Dermis blood vessel endothelial cell (primary cell): ENCODE results near the gene POMGNT1. TPM values are rescaled to one million over a fixed set of nuclear protein-coding genes. Genes with fewer than 3 reads are reported as not detected.
A peak's percentile ranks its signal among the peaks of the same experiment; 100 is the strongest.

Experiments
- DNase-seq: peaks from one replicate; pipeline ENCODE4 v3.0.0; 2010
- total RNA-seq: library from RNA; depleted of rRNA; stranded (reverse); fragments of >200 nt; gene quantifications from 2 replicates; pipeline ENCODE4 v1.2.3, GENCODE V29; 2014

The POMGNT1 gene
- total RNA-seq, 1 donor from 2014 or later: 42.4 TPM

GRCh38 chr1:46181343-46182260, 16.6 kb downstream of the POMGNT1 start:
- DNase-seq: peak; percentile 77

GRCh38 chr1:46180082-46180616, 18.1 kb downstream of the POMGNT1 start:
- peak; percentile 30 for DNase-seq

DNA sequence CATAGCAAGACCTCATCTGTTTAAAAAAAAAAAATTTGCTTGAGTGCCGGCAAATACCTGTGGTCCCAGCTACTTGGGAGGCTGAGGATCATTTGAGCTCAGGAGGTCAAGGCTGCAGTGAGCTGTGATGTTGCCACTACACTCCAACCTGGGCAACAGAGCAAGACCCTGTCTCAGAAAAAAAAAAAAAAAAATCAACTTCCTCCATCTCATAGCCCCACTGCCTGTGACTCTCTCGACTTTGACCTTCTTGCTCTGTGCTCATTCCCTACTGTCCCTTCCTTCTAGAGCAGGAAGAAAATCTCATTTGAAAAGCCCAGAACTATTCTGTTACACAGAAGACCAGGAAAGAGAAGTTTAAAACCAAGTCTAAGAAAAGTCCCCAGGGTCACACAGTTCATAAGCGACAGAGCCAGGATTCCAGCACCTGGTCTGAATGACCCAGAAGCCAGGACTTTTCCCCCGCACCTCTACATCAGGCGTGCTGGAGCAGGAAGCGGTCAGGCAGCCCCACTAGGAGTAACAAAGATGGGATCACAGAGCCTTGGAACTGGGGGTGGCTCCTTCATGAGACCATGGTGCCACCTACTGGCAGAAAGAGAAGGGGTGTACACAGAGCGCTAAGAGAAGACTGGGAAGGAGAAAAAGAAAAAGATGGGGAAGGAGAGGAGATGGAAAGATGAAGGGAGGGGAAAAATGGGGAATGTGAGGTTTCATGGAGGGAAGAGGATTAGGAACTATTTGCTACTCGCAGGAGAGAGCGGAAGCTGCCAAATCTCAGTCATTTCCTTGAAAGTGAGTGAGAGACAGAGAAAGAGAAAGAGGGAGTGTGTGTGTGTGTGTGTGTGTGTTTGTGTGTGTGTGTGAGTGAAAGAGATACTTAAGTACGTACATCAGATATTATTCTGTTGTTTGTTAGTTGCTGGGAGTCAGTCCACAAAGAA, 18.8 kb downstream of the POMGNT1 start:
- peak; percentile 92 for DNase-seq

- DNase-seq: no peak
Measured at GRCh38 chr1:46176211-46176865, 21.9 kb downstream of the POMGNT1 start, which contains the start of gene P3R3URF. Gene P3R3URF (minus strand): TSS chr1:46176488. CDS start chr1:46176471, 17 bp downstream.

DNA sequence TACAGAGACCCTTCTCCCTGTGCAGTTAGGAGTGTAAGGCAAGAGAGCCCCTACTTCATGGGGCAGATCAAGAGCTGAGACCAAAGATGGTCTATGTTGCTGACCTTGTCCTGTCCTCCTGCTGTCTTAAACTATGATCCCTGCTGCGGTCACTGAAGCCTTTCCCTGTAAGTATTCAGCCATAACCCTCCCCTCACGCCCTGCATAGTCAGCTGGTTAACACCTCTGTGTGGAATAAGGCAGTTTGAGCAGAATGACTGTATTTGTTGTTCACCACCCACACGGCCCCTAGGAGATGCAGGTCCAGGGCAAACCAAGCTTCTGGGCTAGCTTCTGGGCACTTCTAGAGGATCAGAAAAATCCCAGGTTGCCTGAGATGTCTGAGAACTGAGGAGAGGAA, 23.0 kb downstream of the POMGNT1 start:
- no peak for DNase-seq

- no peak for DNase-seq
Measured at GRCh38 chr1:46174448-46175231, 23.6 kb downstream of the POMGNT1 start, which contains the start of gene TSPAN1. Gene TSPAN1 (plus strand): TSS chr1:46175087. CDS start chr1:46181108, 6,021 bp downstream.

DNA sequence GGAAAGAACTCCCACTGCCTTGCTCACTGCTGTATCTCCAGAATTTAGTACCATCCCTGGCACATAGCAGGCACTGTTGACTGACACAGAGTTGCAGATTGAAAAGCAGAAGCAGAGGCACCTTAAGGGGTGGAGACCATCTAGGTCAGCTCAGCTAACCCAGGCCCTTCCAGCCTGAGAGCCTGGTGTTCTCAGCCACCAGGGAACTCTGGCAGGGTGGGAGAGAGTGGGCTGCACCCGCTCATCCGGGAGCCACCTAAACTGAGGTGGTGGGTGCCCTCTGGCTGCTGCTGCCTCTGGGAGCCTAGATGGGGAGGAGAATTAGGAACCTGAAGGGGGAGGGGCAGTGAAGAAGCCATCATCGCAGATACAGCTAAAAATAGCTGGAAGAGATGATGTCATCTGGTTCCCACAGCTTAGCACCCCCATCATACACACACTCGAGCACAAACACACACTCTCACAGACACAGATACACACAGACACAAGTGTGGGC, 24.8 kb downstream of the POMGNT1 start:
- no peak for DNase-seq

GRCh38 chr1:46172321-46172720, 25.9 kb downstream of the POMGNT1 start:
- DNase-seq: no peak

GRCh38 chr1:46171871-46172270, 26.4 kb downstream of the POMGNT1 start:
- peak; percentile 17 for DNase-seq

DNA sequence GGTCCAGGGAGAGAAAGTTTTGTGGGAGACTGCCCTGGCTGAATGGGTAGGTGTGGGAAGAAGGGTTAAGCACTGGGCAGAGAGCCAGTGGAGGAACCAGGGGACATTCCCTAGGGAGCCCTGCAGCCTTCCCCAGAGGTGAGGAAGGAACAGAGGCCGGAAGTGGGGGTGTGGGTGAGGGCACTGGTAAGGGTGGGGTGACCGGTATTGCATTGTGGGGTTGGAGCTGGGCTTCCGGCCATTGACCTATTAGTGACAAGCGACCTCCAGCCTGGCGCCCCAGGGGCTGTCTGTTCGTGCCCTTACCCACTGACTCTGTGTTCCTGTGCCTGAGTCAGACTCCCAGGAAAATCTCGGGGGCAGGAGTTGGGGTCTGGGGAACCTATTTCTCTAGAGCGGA, 26.9 kb downstream of the POMGNT1 start:
- DNase-seq: peak; percentile 40

DNA sequence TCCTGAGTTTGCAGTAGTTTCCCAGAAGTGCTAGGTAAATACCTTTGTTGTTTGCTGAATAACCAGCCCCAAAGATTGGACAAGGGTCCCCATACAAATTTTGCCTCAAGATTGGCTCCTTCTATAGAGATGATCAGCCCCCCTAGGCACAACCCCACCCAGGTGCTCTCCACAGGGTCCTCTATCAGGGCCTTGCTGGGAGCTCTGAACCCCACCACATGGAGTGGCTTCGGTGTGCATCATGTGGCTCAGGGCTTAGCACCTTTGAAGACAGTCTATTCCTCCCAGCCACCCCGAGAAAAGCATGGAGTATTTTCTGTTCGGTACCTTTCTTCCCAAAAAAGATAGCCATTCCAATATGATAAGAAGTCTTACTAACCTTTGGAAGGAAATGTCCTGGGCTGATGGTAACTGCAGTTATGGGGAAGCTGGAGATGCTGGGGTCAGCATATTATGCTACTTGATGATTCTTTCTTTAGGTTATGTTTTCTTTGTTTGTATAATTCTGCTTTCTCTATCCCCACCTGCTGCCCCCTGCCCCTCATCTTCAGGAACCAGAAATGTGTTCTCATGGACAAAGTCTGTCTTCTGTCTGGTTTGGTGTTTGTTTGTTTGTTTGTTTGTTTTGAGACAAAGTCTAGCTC, 28.3 kb downstream of the POMGNT1 start:
- DNase-seq: no peak

DNA sequence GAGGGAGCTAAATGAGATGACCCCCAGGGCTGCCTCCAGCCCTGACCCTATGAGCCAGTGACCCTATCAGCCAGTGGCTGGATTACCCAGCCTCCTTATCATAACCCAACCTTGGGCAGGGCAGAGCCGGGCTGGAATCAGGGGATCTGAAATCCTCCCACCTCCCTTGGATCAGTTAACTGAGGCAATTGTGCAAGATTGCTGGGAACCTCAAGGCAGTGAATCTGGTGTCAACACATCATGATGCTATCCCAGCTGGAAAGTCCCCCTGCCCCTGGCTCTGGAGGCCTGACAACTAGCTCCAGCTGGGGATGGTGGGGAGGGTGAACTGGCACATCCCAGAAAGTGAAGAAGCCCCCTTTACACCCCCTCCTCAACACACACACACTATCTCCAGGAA, 29.8 kb downstream of the POMGNT1 start:
- no peak for DNase-seq

DNA sequence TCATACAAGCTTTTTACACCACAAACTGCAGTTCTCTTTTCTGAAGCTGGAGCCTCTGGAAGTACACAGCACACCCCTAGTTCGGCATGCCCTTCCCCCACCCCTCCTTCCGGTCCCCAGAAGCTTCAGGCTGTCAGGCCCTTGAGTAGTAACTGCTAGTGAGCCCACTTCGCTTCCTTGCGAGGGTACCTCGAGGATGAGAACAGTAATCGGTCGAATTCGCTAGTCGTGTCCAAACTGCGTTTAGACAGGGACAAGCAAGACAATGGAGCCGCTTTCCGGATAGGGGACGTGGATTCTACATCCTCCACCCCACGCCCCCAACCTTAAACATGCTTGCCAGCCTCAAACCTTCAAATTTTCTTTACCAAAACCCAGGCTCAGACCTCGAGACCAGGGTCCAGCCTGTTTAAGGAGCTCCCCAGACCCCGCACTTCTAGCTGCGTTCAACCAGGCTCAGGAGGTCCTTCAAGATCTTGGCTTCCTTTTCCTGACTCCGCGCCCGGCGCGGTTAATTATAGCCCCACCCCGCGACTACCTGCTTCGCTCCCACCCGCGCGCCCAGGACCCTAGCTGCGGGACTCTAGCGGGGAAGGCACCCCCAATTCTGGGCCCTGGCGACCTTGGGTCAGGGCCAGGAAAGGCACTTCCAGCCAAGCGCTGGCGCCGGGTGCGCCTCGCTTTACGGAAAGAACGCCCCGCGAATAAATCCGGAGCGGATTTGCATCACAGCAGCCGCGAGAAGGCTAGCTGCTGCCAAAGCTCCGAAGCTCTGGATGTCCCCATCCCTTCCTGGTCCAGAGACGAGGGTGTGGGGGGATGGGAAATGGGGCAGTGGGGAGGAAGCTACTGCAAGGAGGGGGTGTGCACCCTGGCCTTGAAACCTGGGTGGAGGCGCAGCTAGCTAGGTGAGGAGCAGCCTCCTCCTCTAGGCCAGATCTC, 31.4 kb downstream of the POMGNT1 start:
- DNase-seq: peak; percentile 65

- no peak for DNase-seq
Measured at GRCh38 chr1:46160212-46160611, 38.0 kb downstream of the POMGNT1 start.

GRCh38 chr1:46159516-46159915, 38.7 kb downstream of the POMGNT1 start:
- no peak for DNase-seq

- DNase-seq: no peak
Measured at GRCh38 chr1:46158312-46159281, 39.6 kb downstream of the POMGNT1 start.

- DNase-seq: no peak
Measured at GRCh38 chr1:46157916-46158311, 40.3 kb downstream of the POMGNT1 start.

DNA sequence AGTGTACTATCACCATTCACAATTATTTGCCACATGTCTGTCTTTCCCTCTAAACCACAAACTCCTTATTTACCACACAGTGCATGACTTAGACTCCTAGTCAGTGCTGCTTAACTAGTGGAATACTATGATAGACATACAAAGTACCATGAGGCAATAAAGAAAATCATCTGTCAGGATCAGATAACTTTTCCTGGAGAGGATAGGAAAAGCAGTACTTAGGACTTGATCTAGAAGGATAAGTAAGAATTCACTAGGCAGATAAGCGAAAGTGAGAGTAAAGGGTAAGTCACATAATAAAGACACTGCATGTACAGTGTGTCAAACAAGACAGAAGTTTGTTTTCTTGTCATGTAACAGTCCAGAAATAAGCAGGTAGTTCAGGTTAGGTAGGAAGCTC, 44.5 kb downstream of the POMGNT1 start:
- DNase-seq: no peak
